ACC112 (cell line): ENCODE data around the gene F8.
A peak's percentile ranks its signal among the peaks of the same experiment; 100 is the strongest.

Experiments used
- H2AFZ ChIP-seq: fragments of 200-600 bp; sonication (generic); one replicate; pipeline ENCODE4 v1.6.0; 2017; ENCODE audit warnings: antibody characterized with exemption, low read length; ENCODE audit not compliant: unreplicated experiment
- H3K27ac ChIP-seq: fragments of 200-600 bp; sonication (generic); 2 replicates; pipeline ENCODE4 v1.5.1; 2014; ENCODE audit warnings: low read depth, mild to moderate bottlenecking, antibody characterized with exemption, low read length, moderate library complexity
- H3K27me3 ChIP-seq: fragments of 200-600 bp; sonication (generic); 2 replicates; pipeline ENCODE4 v1.6.1; 2014; ENCODE audit warnings: mild to moderate bottlenecking, antibody characterized with exemption, low read length, moderate library complexity, mixed read lengths; ENCODE audit not compliant: insufficient read depth
- H3K36me3 ChIP-seq: fragments of 200-600 bp; sonication (generic); 2 replicates; pipeline ENCODE4 v1.6.1; 2016; ENCODE audit warnings: mild to moderate bottlenecking, antibody characterized with exemption, low read length, moderate library complexity, mixed read lengths; ENCODE audit not compliant: insufficient read depth
- H3K4me1 ChIP-seq: fragments of 200-600 bp; sonication (generic); one replicate; pipeline ENCODE4 v1.6.1; 2016; ENCODE audit warnings: low read length, mixed read lengths; ENCODE audit not compliant: insufficient read depth, unreplicated experiment, control insufficient read depth
- H3K4me3 ChIP-seq: fragments of 200-600 bp; sonication (generic); 2 replicates; pipeline ENCODE4 v1.5.1; 2014; ENCODE audit warnings: mild to moderate bottlenecking, low read depth, low read length
- H3K79me2 ChIP-seq: fragments of 200-600 bp; sonication (generic); one replicate; pipeline ENCODE4 v1.6.0; 2016; ENCODE audit warnings: low read length; ENCODE audit not compliant: control insufficient read depth, unreplicated experiment, insufficient read depth

Gene F8

DNA sequence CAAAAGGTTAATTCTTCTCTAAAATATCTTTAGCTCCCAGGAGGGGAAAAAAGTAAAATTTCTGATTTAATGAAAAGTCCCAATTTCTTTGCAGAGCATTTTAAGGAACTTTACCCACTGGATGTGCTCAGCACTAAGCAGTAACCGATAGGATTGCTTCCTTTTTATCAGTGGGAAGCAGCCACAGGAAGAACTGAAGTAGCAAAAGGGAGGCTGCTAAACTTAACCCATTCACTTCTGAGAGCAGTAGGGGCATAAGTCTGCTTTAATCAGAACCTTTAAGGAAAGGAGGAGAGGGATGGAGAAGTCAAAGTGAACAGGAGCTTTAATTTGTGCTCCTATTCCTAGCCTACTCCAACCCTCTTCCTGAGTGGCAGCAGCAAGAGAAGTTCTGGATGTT lies at the start of gene F8:
Gene F8 (minus strand): TSS at position 139 of the 400 bp plus-strand sequence. CDS start 171 bp downstream, outside the sequence.
- no peak within 1 kb of the TSS for H3K27ac ChIP-seq
- H3K4me3 ChIP-seq: no peak within 1 kb of the TSS
- H3K4me1 ChIP-seq: no peaks in the 10 kb centered on the region

GRCh38 chrX:155071694-155072280 lies 49.3 kb upstream of the F8 start:
- peaks cover 4% of the 10 kb centered on the region for H3K36me3 ChIP-seq
- H3K79me2 ChIP-seq: peaks cover 63% of the 10 kb centered on the region
- no peaks in the 10 kb centered on the region for H3K27me3 ChIP-seq
- peak overlapping the region; percentile 68 for H2AFZ ChIP-seq
- peak overlapping the region; percentile 34; the same call in 1 of the 2 replicates for H3K27ac ChIP-seq
- H3K4me3 ChIP-seq: peak overlapping the region; percentile 96
- peaks cover 39% of the 10 kb centered on the region for H3K4me1 ChIP-seq

More for the DNA sequence above, at the start of gene F8:
- Histone ChIP-seq H3K79me2 (no peaks in the 10 kb centered on the region), H3K27me3 (no peaks in the 10 kb centered on the region), H3K36me3 (no peaks in the 10 kb centered on the region), H2AFZ (no peak within 1 kb of the TSS)

DNA sequence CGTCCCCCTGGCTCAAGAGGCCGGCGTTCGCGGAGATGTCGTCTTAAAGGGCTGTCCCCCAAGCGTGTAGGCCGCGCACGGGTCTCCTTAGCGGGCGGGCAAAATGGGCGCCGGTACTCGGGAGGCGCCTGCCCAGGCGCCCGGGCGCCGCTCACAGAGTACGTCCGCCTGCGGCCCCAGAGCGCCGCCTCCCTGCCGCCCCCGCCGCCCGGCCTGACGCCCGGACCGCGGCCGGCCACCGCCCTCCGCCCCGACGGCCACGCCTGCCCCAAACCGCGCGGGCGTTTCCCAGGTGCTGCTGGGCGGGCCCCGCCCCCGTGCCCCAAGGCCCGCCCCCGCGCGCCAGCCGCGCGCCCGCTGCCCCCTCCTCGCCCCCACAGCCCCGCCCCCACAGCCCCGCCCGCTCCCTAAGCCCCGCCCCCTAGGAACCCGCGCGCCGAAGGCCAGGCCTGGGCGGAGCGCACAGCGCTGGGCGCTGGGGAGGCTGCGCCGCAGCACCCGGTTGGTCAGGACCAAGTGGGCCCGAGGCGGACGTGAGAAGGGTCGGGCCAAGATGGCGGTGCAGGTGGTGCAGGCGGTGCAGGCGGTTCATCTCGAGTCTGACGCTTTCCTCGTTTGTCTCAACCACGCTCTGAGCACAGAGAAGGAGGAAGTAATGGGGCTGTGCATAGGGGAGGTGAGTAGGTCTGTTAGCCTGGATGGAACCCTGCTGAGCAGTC lies 48.6 kb upstream of the F8 start, which contains the start of the genes BRCC3, CMC4 and MTCP1:
Gene BRCC3 (plus strand): TSS at position 534 of the 719 bp plus-strand sequence. CDS start 20 bp downstream, at position 554.
Gene CMC4 (minus strand): TSS at position 162 of the 719 bp plus-strand sequence. CDS start 7,113 bp downstream, outside the sequence.
Gene MTCP1 (minus strand): TSS at position 162 of the 719 bp plus-strand sequence. CDS start 5,126 bp downstream, outside the sequence.
- H3K27ac ChIP-seq: peak within 1 kb of the TSS; percentile 89
- peaks cover 70% of the 10 kb centered on the region for H3K79me2 ChIP-seq
- H3K27me3 ChIP-seq: no peaks in the 10 kb centered on the region
- H2AFZ ChIP-seq: peak within 1 kb of the TSS; percentile 68
- H3K4me3 ChIP-seq: peak within 1 kb of the TSS; percentile 96
- H3K36me3 ChIP-seq: peaks cover 4% of the 10 kb centered on the region
- peaks cover 40% of the 10 kb centered on the region for H3K4me1 ChIP-seq

DNA sequence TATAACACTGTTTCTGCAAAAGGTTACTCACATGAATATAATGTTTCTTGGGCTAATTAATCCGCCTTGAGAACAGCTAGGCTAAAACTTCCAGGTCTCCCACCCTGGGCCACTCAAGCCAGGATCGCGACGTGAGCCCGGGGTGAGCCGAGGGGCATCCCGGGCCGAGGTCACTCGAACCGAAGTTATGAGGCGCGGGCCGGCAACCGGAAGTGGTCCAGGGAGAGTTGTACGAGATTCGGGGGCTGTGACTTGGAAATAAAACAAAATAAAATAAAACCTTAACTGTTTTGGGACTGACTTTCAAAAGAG lies 48.1 kb upstream of the F8 start:
- peak overlapping the region; percentile 7 for H2AFZ ChIP-seq
- H3K27me3 ChIP-seq: no peaks in the 10 kb centered on the region
- H3K4me3 ChIP-seq: peak overlapping the region; percentile 88
- H3K36me3 ChIP-seq: peaks cover 4% of the 10 kb centered on the region
- peaks cover 45% of the 10 kb centered on the region for H3K4me1 ChIP-seq
- peaks cover 75% of the 10 kb centered on the region for H3K79me2 ChIP-seq
- peak overlapping the region; percentile 89 for H3K27ac ChIP-seq

DNA sequence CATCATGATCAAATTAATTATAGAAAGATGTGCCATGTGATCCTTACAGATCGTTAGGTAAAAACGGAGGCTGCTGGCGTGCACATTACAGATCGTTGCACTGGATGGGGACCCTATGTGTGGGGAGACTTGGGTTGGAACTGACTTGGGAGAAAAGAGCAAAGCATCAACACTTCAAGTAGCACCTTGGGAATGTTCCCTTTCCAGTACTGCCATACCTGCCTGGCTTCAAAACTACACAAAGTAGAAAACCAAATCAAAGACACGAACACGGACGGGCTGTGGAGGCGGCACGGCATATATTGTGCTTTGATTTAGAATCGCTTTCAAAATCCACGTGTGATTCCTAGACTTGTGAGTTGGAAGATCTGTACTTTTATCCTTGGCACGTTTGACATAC lies 47.5 kb upstream of the F8 start:
- H3K4me1 ChIP-seq: peaks cover 51% of the 10 kb centered on the region
- peaks cover 79% of the 10 kb centered on the region for H3K79me2 ChIP-seq
- H3K27me3 ChIP-seq: no peaks in the 10 kb centered on the region
- H3K27ac ChIP-seq: peak overlapping the region; percentile 89
- H3K36me3 ChIP-seq: peaks cover 4% of the 10 kb centered on the region
- no peak overlapping the region for H2AFZ ChIP-seq
- H3K4me3 ChIP-seq: peak overlapping the region; percentile 88

- no peaks in the 10 kb centered on the region for H3K27me3 ChIP-seq
- peak overlapping the region; percentile 89 for H3K27ac ChIP-seq
- H3K79me2 ChIP-seq: peaks cover 81% of the 10 kb centered on the region
- H3K4me1 ChIP-seq: peaks cover 55% of the 10 kb centered on the region
- no peak overlapping the region for H2AFZ ChIP-seq
- H3K36me3 ChIP-seq: peaks cover 4% of the 10 kb centered on the region
- peak overlapping the region; percentile 88 for H3K4me3 ChIP-seq
These were observed 46.9 kb upstream of the F8 start for GRCh38 chrX:155069414-155069813.

- H3K27ac ChIP-seq: peak overlapping the region; percentile 89
- peaks cover 74% of the 10 kb centered on the region for H3K79me2 ChIP-seq
These were observed 45.6 kb upstream of the F8 start for GRCh38 chrX:155068165-155068564.

DNA sequence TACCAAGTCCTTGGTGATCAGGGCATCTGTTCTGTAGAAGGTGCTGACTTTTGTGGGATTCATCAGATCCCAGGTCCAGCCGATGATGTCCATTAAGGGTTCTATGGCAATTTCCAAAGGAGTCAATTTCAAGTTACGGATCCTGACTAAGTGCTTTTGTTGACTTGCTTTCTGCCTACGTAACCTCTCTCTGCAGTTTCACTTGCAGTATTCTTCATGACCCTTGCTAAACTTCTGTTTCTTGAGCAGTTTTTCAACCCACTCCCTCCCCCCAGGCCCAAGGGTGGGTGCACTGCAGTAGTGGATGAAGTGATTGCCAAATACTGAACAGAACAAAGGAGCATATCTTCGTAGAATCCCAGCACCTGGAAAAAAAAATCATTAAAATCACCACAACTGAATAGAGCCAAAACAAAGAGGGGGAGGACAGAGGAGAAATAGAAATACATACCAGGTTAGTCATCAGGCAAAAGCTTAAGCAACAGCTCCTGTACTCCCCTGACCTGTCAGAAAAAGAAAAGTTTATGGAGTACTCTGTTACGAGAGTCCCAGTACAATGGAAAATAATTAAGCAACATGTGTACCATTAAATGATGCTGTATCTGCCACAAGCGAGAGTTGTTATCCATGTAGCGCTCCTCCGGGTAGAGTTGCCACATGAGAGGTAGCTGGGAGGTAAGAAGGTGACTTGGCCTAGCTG lies 42.7 kb upstream of the F8 start:
- no peak overlapping the region for H2AFZ ChIP-seq
- H3K4me1 ChIP-seq: peaks cover 37% of the 10 kb centered on the region
- H3K36me3 ChIP-seq: peaks cover 4% of the 10 kb centered on the region
- no peaks in the 10 kb centered on the region for H3K27me3 ChIP-seq
- peaks cover 50% of the 10 kb centered on the region for H3K79me2 ChIP-seq
- H3K27ac ChIP-seq: peak overlapping the region; percentile 57
- H3K4me3 ChIP-seq: peak overlapping the region; percentile 43; the same call in 1 of the 2 replicates

More at GRCh38 chrX:155068165-155068564, 45.6 kb upstream of the F8 start:
- H3K36me3 ChIP-seq: peaks cover 4% of the 10 kb centered on the region; the same call in 1 of the 2 replicates
- no peak overlapping the region for H2AFZ ChIP-seq
- H3K4me3 ChIP-seq: peak overlapping the region; percentile 42; the same call in 1 of the 2 replicates
- H3K4me1 ChIP-seq: peaks cover 44% of the 10 kb centered on the region
- H3K27me3 ChIP-seq: no peaks in the 10 kb centered on the region

DNA sequence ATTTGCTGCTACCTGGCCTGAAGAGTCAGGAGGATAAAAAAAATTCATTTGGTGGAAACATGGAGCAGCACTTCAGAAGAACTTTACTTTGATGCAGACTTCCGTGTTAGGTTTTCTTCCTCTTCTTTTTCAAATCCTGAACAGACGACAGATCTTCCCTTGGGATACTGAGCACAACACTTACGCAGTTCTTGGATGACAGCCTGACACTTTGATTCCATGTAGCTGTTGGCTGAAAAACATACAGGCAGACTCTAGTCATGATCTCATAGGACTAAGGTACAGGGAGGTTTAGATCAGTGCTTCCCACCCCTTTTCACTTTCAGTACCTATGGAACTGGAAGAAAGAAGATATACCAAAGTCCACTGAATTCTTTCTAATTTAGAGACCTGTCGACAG lies 39.2 kb upstream of the F8 start:
- H2AFZ ChIP-seq: no peak overlapping the region
- peaks cover 17% of the 10 kb centered on the region for H3K79me2 ChIP-seq
- H3K27me3 ChIP-seq: no peaks in the 10 kb centered on the region
- peaks cover 20% of the 10 kb centered on the region for H3K4me1 ChIP-seq
- no peak overlapping the region for H3K4me3 ChIP-seq
- no peak overlapping the region for H3K27ac ChIP-seq
- H3K36me3 ChIP-seq: peaks cover 4% of the 10 kb centered on the region
